Activated naive CD8-positive, alpha-beta T cell treated with anti-CD3 and anti-CD28 coated beads, Interleukin-2, amount 10 ng/mL, durations not matched to agents 7 days and 5 days (primary cell): ENCODE results near the gene NPDC1. TPM values are rescaled to one million over a fixed set of nuclear protein-coding genes. Genes with fewer than 3 reads are reported as not detected.
"Not testable (repeated sequence)": the region's sequence is repeated elsewhere in the genome, so short reads cannot be mapped to it uniquely, and the experiment has no call there.

Source experiments
- ATAC-seq: fragments of 150-1000 bp; cut with Tn5 transposase; one replicate; pipeline ENCODE4 v1.10.0; 2021; ENCODE audit warnings: low read depth, moderate library complexity
- POLR2A ChIA-PET: fragments of 350-600 bp; sonication (Branson Sonifier 250); formaldehyde crosslinking; loops from one replicate; lab custom pipeline; 2021; ENCODE audit warnings: antibody characterized with exemption; lab: Charles Lee
- DNase-seq: peaks from one replicate; pipeline ENCODE4 v3.0.0; 2021
- H3K27ac Mint-ChIP-seq: one replicate; pipeline ENCODE4 v1.8.0; 2022; ENCODE audit warnings: mild to moderate bottlenecking, mixed read lengths
- H3K27me3 Mint-ChIP-seq: one replicate; pipeline ENCODE4 v1.8.0; 2022; ENCODE audit warnings: mild to moderate bottlenecking, moderate library complexity, mixed read lengths
- H3K36me3 Mint-ChIP-seq: one replicate; pipeline ENCODE4 v1.8.0; 2021; ENCODE audit warnings: mild to moderate bottlenecking, mixed read lengths
- H3K4me1 Mint-ChIP-seq: one replicate; pipeline ENCODE4 v1.8.0; 2021; ENCODE audit warnings: mixed read lengths
- H3K4me3 Mint-ChIP-seq: one replicate; pipeline ENCODE4 v1.8.0; 2022; ENCODE audit warnings: mild to moderate bottlenecking, moderate library complexity, mixed read lengths
- H3K9me3 Mint-ChIP-seq: one replicate; pipeline ENCODE4 v1.8.0; 2021; ENCODE audit warnings: mixed read lengths
- total RNA-seq, 2 experiments: library from RNA; stranded (reverse); gene quantifications; one replicate each; pipeline ENCODE4 v1.2.3, GENCODE V29; 2021

NPDC1 gene
- total RNA-seq, 2 experiments from 2014 or later: 22.4 to 27.0 TPM

DNA sequence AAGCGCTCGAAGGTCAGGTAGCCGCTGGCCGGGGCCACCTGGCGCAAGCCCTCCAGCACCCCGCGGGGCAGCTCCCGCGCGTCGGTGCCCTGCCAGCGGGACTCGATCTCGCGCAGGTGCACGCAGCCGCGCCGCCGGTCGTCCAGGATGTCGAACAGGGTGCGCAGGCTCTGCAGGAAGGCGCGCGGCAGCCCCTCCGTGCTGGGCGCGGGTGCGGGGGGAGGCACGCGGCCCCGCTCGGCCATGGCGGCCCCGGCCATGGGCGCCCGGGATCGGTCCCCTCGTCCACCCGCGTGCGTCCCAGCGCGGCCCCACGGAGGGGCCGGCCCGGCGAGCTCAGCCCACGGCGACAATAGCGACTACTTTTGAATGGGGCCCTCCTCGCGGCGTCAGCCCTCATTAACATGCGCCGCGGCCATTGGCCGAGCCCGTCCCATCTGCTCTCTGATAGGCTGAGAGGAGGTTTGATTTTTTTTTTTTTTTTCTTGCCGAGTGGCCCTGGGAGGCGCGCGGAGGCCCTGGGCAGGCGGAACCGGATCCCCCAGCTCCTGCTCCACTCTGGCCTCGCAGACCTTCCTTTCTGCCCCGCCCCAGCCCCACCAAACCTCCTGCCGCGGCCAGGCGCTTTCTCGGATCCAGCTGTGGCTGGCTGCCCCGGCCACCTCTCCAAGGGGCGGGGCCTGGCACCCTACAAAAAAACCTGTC is 24.4 kb upstream of the NPDC1 start, which contains the start of gene SAPCD2:
TSS of gene SAPCD2 (minus strand) at position 357 of the 705 bp plus-strand sequence. CDS start at position 260, 97 bp downstream.
- Mint-ChIP-seq H3K27ac (peak within 1 kb of the TSS; percentile 91), H3K27me3 (no peaks in the 10 kb centered on the region), H3K36me3 (no peaks in the 10 kb centered on the region), H3K4me3 (peak within 1 kb of the TSS; percentile 82), H3K4me1 (peaks cover 22% of the 10 kb centered on the region), H3K9me3 (no peaks in the 10 kb centered on the region)
- POLR2A ChIA-PET: interaction anchor here (0.6 to 5.4 kb wide), 34 partner anchors 8 to 950 kb away, joined by 3 to 75 read pairs (median 4); partner anchors contain the start of genes ABCA2, ANAPC2, CYSRT1 and ENTPD2
- ATAC-seq (peak; percentile 90), DNase-seq (peak; percentile 90)

DNA sequence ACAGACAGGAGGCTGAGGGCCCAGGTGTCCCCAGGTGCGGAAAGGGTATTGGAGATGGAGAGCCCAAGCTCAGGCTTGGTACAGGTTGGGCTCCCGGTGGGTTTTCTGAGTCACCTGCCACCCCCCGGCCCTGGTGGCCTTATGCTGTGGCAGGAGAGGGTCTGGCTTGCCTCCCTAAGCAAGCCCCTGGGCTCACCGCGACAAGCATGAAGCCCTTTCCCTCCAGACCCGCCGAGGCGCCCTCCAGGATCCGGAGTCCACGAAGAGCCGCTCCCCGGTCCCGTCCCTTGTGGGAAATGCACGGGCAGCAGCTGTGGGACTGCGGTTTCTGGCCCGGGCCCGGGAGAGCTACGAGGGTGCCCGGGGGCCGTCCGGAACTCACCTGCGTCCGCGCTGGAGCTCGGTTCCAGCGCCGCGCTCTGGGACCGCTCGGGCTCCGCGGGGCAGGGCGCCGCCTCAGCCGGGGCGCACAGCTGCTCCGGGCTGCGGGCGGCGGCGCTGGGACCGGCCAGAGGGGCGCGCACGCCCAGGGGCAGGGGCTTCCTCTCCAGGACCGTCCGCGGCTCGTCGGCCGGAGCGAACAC is 23.6 kb upstream of the NPDC1 start:
- no peak for DNase-seq
- peak overlapping the region; percentile 60 for H3K27ac Mint-ChIP-seq
- no peak for ATAC-seq
- H3K4me1 Mint-ChIP-seq: peaks cover 21% of the 10 kb centered on the region
- no peaks in the 10 kb centered on the region for H3K27me3 Mint-ChIP-seq
- POLR2A ChIA-PET: interaction anchor here (0.7 to 5.4 kb wide), 31 partner anchors 9 to 357 kb away, joined by 3 to 75 read pairs (median 5); partner anchors contain the start of genes ABCA2, ANAPC2, CYSRT1 and ENTPD2
- H3K36me3 Mint-ChIP-seq: no peaks in the 10 kb centered on the region
- H3K4me3 Mint-ChIP-seq: peak overlapping the region; percentile 78
- no peaks in the 10 kb centered on the region for H3K9me3 Mint-ChIP-seq

DNA sequence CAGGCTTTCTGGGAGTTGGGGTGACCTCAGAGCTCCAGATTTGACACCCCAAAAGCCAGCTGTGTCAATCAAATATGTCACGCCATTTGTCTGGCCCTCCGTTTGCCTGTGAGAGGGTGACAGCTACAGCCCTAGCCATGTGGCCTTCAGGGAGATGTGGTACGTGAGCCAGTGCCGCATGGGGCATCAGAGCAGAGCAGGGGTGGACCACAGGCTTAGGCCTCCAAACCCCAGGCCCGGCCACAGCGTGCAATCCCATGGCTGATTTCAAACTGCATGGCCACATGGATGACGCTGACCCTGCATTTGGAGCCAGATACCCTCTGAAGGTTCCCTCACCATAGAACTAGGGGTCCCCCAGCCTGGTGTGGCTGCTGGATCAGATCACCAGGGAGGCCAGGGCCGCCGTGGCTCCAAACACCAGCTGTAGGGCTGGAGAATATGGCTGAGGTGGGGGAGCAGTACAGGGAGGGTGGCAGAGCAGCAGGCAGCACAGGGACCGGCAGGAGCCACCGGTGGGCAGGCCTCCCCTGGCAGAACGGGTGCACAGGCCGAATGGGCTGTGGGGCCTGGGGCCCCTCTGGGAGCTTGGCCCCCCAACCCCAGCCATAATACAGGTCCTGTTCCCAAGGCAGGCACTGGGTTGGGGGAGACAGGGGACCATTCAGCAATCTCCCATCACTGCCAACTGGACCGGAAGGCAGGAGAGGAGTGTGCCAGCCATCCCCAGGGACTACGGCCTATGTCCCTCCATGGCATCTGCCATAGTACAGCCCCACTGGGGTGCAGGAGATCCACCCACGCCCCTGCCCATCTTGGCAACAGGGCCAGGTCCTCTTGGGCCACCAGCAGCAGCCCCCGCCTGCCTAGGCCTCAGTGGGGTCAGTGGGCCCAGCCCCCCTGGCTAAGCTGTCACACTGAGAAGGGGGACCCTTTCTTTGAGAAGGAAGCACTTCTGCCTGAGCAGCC is 22.8 kb upstream of the NPDC1 start:
- DNase-seq: no peak
- peaks cover 3% of the 10 kb centered on the region for H3K36me3 Mint-ChIP-seq
- no peak for ATAC-seq
- H3K9me3 Mint-ChIP-seq: no peaks in the 10 kb centered on the region
- no peaks in the 10 kb centered on the region for H3K27me3 Mint-ChIP-seq
- peak overlapping the region; percentile 60 for H3K27ac Mint-ChIP-seq
- H3K4me1 Mint-ChIP-seq: peaks cover 20% of the 10 kb centered on the region
- POLR2A ChIA-PET: interaction anchor here (0.7 to 5.4 kb wide), 18 partner anchors 9 to 356 kb away, joined by 3 to 75 read pairs (median 5); partner anchors contain the start of genes CYSRT1, ENTPD2, MAN1B1 and TUBB4B
- peak overlapping the region; percentile 78 for H3K4me3 Mint-ChIP-seq

DNA sequence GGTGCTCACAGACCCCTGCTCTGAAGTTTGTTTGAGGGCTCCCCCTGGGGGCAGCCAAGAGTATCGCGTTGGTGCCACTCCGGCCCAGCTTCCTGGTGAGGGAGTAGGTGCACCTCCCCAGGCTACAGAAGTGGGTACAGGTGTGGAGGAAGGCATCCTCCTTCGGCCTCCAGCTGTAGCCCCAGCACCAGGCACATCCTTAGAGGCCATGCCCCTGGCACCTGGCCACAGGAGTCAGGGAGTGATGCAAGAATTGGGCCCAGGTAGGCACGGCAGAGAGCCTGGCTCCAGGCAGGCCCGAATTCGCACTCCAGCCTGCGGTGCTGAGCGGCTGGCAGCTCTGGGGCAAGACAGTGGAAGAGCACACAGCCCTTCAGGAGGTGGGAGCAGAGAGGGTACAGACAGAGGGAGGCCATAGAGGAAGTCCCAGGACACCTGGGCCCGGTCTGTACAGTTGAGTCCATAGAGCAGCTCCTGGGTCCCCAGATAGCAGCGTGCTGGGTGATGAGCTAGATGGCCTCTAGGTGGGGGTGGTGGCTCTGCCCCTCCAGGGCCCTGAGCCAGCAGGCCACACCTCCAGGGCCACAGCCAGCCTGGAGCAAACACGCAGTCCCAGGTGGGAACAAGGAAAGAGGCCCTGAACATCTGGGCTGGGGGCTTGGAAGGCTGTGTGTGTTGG is 22.0 kb upstream of the NPDC1 start:
- peak overlapping the region; percentile 73 for H3K27ac Mint-ChIP-seq
- peak; percentile 48 for ATAC-seq
- POLR2A ChIA-PET: interaction anchor here (0.7 to 5.4 kb wide), 12 partner anchors 9 to 188 kb away, joined by 3 to 75 read pairs (median 5); partner anchors contain the start of genes MAN1B1 and TUBB4B

DNA sequence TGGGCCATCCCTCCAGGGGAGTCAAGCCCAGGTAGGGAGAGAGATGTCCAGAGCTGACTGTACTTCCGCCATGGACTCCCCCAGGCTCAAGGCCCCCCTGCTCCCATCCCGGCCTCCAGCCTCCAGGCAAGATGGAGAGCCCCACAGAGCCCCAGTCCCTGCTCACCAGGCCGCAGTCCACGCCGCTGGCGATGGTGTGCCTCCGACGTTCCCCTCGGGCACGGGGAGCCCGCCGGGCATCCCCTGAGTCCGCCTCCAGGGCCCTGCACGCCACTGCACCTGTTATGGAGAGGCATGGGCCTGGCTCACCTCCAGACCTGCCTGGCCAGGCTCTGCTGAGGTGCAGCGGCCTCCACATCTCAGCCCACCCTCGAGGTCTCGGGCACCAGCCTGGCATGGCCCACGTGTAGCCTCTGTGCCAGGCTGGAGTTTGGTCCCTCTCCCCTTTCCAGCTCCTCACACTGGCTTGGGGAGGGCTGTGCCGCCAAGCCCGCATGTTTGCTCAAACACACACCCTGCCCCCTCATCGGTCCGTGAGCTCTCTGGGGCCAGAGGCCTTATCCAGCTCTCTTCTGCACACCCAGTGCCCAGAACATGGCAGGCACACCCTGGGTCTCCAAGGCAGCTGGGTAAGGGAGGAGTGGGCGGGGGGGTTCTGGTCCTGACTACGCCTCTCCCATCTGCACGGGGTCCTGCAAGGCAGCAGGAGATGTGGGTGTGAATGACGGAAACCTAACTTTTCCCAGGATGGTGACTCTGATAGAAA is 20.3 kb upstream of the NPDC1 start:
- no peak overlapping the region for H3K4me3 Mint-ChIP-seq
- no peak overlapping the region for H3K27ac Mint-ChIP-seq
- H3K4me1 Mint-ChIP-seq: peaks cover 13% of the 10 kb centered on the region
- H3K27me3 Mint-ChIP-seq: no peaks in the 10 kb centered on the region
- POLR2A ChIA-PET: interaction anchor here (0.5 to 1.8 kb wide), 4 partner anchors 10 to 269 kb away, joined by 3 to 6 read pairs (median 3); partner anchors contain the start of gene NPDC1
- H3K36me3 Mint-ChIP-seq: peaks cover 3% of the 10 kb centered on the region
- no peaks in the 10 kb centered on the region for H3K9me3 Mint-ChIP-seq
- DNase-seq (no peak), ATAC-seq (no peak)

More for the DNA sequence above, 22.0 kb upstream of the NPDC1 start:
- peak; percentile 90 for DNase-seq
- Mint-ChIP-seq H3K9me3 (no peaks in the 10 kb centered on the region), H3K27me3 (no peaks in the 10 kb centered on the region), H3K4me3 (peak overlapping the region; percentile 78), H3K36me3 (peaks cover 3% of the 10 kb centered on the region), H3K4me1 (peaks cover 20% of the 10 kb centered on the region)

- Mint-ChIP-seq H3K36me3 (peaks cover 3% of the 10 kb centered on the region), H3K27ac (no peak overlapping the region), H3K27me3 (no peaks in the 10 kb centered on the region), H3K4me3 (no peak overlapping the region), H3K4me1 (peaks cover 8% of the 10 kb centered on the region), H3K9me3 (no peaks in the 10 kb centered on the region)
- DNase-seq: no peak
- POLR2A ChIA-PET: interaction anchor here (1.5 kb wide), 1 partner anchor 19 kb away, joined by 3 read pairs; the partner anchor contains the start of gene NPDC1
- ATAC-seq: no peak
Measured at GRCh38 chr9:137065336-137065967, 19.5 kb upstream of the NPDC1 start.

GRCh38 chr9:137064880-137065164 is 18.8 kb upstream of the NPDC1 start:
- Mint-ChIP-seq H3K9me3 (no peaks in the 10 kb centered on the region), H3K4me3 (no peak overlapping the region), H3K27ac (no peak overlapping the region), H3K27me3 (no peaks in the 10 kb centered on the region), H3K36me3 (peaks cover 3% of the 10 kb centered on the region), H3K4me1 (peaks cover 8% of the 10 kb centered on the region)
- ATAC-seq: no peak
- no peak for DNase-seq
- POLR2A ChIA-PET: interaction anchor here (1.4 to 1.5 kb wide), 2 partner anchors 18 to 38 kb away, joined by 3 to 4 read pairs; partner anchors contain the start of gene NPDC1

GRCh38 chr9:137064027-137064879 is 18.3 kb upstream of the NPDC1 start:
- peak; percentile 77 for DNase-seq
- no peak for ATAC-seq
- Mint-ChIP-seq H3K4me3 (no peak overlapping the region), H3K27me3 (no peaks in the 10 kb centered on the region), H3K4me1 (peaks cover 8% of the 10 kb centered on the region), H3K36me3 (peaks cover 3% of the 10 kb centered on the region), H3K27ac (no peak overlapping the region), H3K9me3 (no peaks in the 10 kb centered on the region)
- POLR2A ChIA-PET: interaction anchor here (1.4 to 1.5 kb wide), 2 partner anchors 18 to 37 kb away, joined by 3 to 4 read pairs; partner anchors contain the start of gene NPDC1

GRCh38 chr9:137063311-137064026 is 17.5 kb upstream of the NPDC1 start:
- Mint-ChIP-seq H3K9me3 (no peaks in the 10 kb centered on the region), H3K27ac (no peak overlapping the region), H3K4me3 (no peak overlapping the region), H3K36me3 (peaks cover 3% of the 10 kb centered on the region), H3K4me1 (peaks cover 8% of the 10 kb centered on the region), H3K27me3 (no peaks in the 10 kb centered on the region)
- ATAC-seq (no peak), DNase-seq (no peak)
- POLR2A ChIA-PET: interaction anchor here (0.8 to 1.4 kb wide), 2 partner anchors 17 to 36 kb away, joined by 3 to 4 read pairs; no protein-coding TSS in a partner anchor

DNA sequence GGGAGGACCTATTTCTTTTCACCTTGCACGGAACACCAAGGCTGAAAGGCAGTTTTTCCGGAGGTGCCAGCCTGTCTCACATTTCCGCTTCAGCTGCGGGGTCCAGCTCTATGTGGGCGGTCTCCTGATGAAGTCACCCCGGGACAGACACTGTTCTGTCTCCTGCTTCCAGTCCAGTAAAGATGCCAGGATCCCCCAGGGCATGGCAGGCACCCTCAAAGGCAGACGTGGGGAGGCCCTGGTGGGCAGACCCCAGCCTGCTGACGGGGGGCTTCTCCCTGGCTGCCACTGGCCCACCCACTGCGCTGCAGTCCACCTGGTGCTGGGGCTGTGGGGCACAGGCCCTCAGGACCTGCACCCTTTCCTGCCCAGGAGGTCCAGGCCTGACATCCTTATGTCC is 16.8 kb upstream of the NPDC1 start:
- not testable (repeated sequence) for H3K36me3 Mint-ChIP-seq, H3K27me3 Mint-ChIP-seq, H3K27ac Mint-ChIP-seq, H3K9me3 Mint-ChIP-seq, H3K4me3 Mint-ChIP-seq, ATAC-seq, DNase-seq, H3K4me1 Mint-ChIP-seq
- POLR2A ChIA-PET: interaction anchor here (0.8 kb wide), 1 partner anchor 16 kb away, joined by 3 read pairs; no protein-coding TSS in a partner anchor
